Measurements from ENCODE around the gene PPP1R12C. TPM values are rescaled to one million over a fixed set of nuclear protein-coding genes. Genes with fewer than 3 reads are reported as not detected.

The PPP1R12C gene
- total RNA-seq, 1 donor from 2014 or later = 120 TPM

- H3K27ac ChIP-seq = no peak overlapping the region
- DNase-seq = no peak
- intact Hi-C loops (cut with DNase I) = no loop called here
- no peaks in the 10 kb centered on the region for H3K9me3 ChIP-seq
- no peak for ATAC-seq
- TF ChIP-seq, protein P1, sequence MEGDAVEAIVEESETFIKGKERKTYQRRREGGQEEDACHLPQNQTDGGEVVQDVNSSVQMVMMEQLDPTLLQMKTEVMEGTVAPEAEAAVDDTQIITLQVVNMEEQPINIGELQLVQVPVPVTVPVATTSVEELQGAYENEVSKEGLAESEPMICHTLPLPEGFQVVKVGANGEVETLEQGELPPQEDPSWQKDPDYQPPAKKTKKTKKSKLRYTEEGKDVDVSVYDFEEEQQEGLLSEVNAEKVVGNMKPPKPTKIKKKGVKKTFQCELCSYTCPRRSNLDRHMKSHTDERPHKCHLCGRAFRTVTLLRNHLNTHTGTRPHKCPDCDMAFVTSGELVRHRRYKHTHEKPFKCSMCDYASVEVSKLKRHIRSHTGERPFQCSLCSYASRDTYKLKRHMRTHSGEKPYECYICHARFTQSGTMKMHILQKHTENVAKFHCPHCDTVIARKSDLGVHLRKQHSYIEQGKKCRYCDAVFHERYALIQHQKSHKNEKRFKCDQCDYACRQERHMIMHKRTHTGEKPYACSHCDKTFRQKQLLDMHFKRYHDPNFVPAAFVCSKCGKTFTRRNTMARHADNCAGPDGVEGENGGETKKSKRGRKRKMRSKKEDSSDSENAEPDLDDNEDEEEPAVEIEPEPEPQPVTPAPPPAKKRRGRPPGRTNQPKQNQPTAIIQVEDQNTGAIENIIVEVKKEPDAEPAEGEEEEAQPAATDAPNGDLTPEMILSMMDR (IDR thresholded peaks at IDR 0.05) = no peak
- H3K4me1 ChIP-seq = peaks cover 5% of the 10 kb centered on the region
- H3K36me3 ChIP-seq = peaks cover 41% of the 10 kb centered on the region
- H3K4me3 ChIP-seq = no peak overlapping the region
- no peaks in the 10 kb centered on the region for H3K27me3 ChIP-seq
Observed at GRCh38 chr19:55095260-55096060, 22.0 kb downstream of the PPP1R12C start.

DNA sequence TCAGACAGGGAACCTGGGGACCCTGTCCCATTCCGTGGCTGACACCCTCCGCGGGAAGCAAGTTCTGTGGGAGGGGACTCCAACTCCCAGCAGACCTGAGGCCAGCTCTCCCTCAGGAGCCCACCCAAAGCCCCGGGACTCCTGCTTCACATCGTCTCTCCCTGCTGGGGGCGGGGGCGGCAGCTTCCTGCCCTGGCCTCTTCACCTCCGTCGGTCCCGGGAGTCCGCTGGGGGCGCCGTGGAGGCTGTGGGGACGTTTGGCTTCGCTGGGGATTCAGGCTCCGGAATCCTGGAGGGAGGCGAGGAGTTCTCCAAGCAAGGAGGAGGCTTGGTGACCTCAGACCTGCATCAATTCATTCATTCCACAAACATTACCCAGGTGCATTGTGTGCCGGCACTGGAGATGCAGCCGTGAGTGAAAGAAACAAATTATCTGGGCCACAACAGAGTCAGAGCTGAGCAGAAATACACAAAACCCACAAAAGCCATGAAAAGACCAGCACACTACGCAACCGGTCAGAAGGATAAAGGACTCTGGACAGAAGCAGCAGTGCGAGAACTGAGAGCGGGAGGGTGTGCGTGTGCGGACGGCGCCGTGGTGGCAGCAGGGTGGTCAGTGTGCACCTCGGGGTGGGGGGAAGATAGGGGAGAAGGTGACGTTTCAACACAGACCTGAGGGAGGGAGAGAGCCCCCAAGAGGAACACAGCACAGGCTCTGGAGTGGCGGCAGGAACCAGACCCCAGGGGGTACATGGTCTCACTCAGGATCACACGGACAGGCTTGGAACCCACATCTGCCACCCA, 22.8 kb downstream of the PPP1R12C start:
- no peaks in the 10 kb centered on the region for H3K27me3 ChIP-seq
- H3K4me1 ChIP-seq = peaks cover 5% of the 10 kb centered on the region
- H3K9me3 ChIP-seq = no peaks in the 10 kb centered on the region
- no peak overlapping the region for H3K27ac ChIP-seq
- intact Hi-C loops (cut with DNase I) = no loop called here
- ATAC-seq (no peak), DNase-seq (no peak)
- TF ChIP-seq, protein P1 (IDR thresholded peaks at IDR 0.05) = no peak
- no peak overlapping the region for H3K4me3 ChIP-seq
- peaks cover 38% of the 10 kb centered on the region for H3K36me3 ChIP-seq

DNA sequence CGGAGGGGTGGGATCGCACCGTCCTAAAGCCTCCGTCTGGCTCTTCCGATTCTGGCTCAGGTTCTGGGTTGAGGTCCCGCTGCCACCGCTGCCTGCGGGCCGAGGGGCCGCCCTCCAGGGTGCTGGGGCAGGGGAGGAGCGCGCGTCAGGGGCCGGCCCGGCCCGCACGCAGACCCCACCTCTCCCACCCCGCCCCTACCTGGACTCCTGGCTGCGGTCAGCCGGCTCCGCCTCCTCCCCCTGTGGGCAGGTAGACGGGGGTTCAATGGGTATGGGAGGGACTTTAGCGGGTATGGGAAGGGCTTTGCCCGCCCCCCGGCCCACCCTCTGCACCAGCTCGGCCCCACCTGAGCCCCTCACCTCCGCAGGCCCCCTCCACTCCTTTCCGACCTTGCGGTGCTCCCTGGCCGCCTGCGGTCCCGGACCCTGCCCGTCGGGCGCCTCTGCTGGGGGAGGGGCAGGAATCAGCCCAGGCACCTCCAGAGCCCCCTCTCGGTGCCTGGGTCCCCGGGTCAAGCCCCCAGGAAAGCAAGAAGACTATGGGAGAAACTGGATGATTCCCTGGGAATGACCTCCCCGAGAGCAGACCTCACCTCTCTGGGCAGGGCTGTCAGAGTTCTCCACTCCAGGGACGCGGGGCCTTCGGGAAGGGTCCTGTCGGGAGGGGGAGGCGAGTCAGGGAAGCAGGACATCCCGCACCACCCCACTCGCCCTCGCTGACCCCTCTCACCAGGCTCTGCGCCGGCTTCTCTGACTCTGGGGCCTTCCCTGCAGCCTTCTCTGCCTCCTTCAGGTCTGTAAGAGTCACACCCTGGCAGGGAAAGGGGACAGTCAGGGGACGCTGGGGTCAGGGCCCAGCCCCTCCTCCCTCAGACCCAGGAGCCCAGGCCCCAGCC, 24.8 kb downstream of the PPP1R12C start:
- no peak overlapping the region for H3K4me3 ChIP-seq
- H3K36me3 ChIP-seq = peaks cover 38% of the 10 kb centered on the region
- intact Hi-C loops (cut with DNase I) = no loop called here
- H3K27me3 ChIP-seq = no peaks in the 10 kb centered on the region
- TF ChIP-seq, protein P1 (IDR thresholded peaks at IDR 0.05) = no peak
- H3K9me3 ChIP-seq = no peaks in the 10 kb centered on the region
- no peak for ATAC-seq
- DNase-seq = no peak
- peaks cover 8% of the 10 kb centered on the region for H3K4me1 ChIP-seq
- no peak overlapping the region for H3K27ac ChIP-seq

GRCh38 chr19:55091955-55092354, 25.5 kb downstream of the PPP1R12C start:
- H3K9me3 ChIP-seq = no peaks in the 10 kb centered on the region
- peaks cover 38% of the 10 kb centered on the region for H3K36me3 ChIP-seq
- H3K4me3 ChIP-seq = no peak overlapping the region
- no peaks in the 10 kb centered on the region for H3K27me3 ChIP-seq
- intact Hi-C loops (cut with DNase I) = no loop called here
- H3K27ac ChIP-seq = no peak overlapping the region
- peaks cover 15% of the 10 kb centered on the region for H3K4me1 ChIP-seq
- TF ChIP-seq, protein P1 (IDR thresholded peaks at IDR 0.05) = no peak
- ATAC-seq = no peak
- DNase-seq = no peak

GRCh38 chr19:55091126-55091910, 26.1 kb downstream of the PPP1R12C start:
- no peak for ATAC-seq
- Histone ChIP-seq H3K4me3 (no peak overlapping the region), H3K9me3 (no peaks in the 10 kb centered on the region), H3K27ac (no peak overlapping the region), H3K27me3 (peaks cover 4% of the 10 kb centered on the region), H3K4me1 (peaks cover 22% of the 10 kb centered on the region), H3K36me3 (peaks cover 38% of the 10 kb centered on the region)
- TF ChIP-seq, protein P1 (IDR thresholded peaks at IDR 0.05) = no peak
- no peak for DNase-seq
- intact Hi-C loops (cut with DNase I) = no loop called here

All from upper lobe of right lung (tissue), 1 donor.